Measurements from ENCODE around the gene PRM1. TPM values are rescaled to one million over a fixed set of nuclear protein-coding genes. Genes with fewer than 3 reads are reported as not detected.

Gene PRM1
- total RNA-seq, 1 experiment from 2014 or later: not detected

GRCh38 chr16:11312718-11313492, 31.8 kb upstream of the PRM1 start:
- Histone ChIP-seq H3K23me2 (ENCODE audit: insufficient read length, low read depth, low read length, poor library complexity, severe bottlenecking) (no peaks in the 10 kb centered on the region), H2BK15ac (ENCODE audit: low read depth, low read length) (no peak overlapping the region), H3K4me2 (ENCODE audit: insufficient read depth, insufficient read length, low read length) (peak overlapping the region; percentile 63), H3T11ph (ENCODE audit: low read length) (no peak overlapping the region), H2BK5ac (ENCODE audit: insufficient read length, low read length) (peak overlapping the region; percentile 93), H3K18ac (ENCODE audit: insufficient read length, low read depth, low read length) (peak overlapping the region; percentile 90), H3K79me2 (ENCODE audit: insufficient read depth, low read length) (no peaks in the 10 kb centered on the region), H2BK20ac (ENCODE audit: low read depth, low read length, poor library complexity, severe bottlenecking) (no peak overlapping the region), H3K79me1 (ENCODE audit: insufficient read depth, low read depth, low read length, poor library complexity, severe bottlenecking) (no peaks in the 10 kb centered on the region), H2BK120ac (ENCODE audit: low read depth, low read length, poor library complexity, severe bottlenecking) (no peak overlapping the region), H4K20me1 (ENCODE audit: control insufficient read depth, insufficient read depth, insufficient read length) (no peaks in the 10 kb centered on the region), H3K4ac (ENCODE audit: low read depth, low read length) (no peak overlapping the region), H2AK5ac (ENCODE audit: insufficient read length, low read length) (peak overlapping the region; percentile 57), H2AFZ (ENCODE audit: low read length) (no peak overlapping the region), H3K27ac (ENCODE audit: insufficient read length, low read depth, low read length) (peak overlapping the region; percentile 96), H3K9ac (ENCODE audit: extremely low read depth, insufficient read length, low read length) (peak overlapping the region; percentile 34), H3K9me3 (ENCODE audit: control insufficient read depth, low read depth, low read length) (no peaks in the 10 kb centered on the region), H4K8ac (replicated peaks; ENCODE audit: insufficient read length, low read depth, low read length) (peak overlapping the region; percentile 40), H3K27me3 (ENCODE audit: insufficient read depth, low read length) (no peaks in the 10 kb centered on the region), H4K5ac (ENCODE audit: insufficient read length, low read depth, low read length) (peak overlapping the region; percentile 91), H3K14ac (ENCODE audit: insufficient read depth, low read length) (peak overlapping the region; percentile 78), H2BK12ac (ENCODE audit: insufficient read length, low read depth, low read length) (peak overlapping the region; percentile 47), H3K4me1 (ENCODE audit: insufficient read depth, low read length) (peaks cover 6% of the 10 kb centered on the region; the same call in 1 of the 2 replicates), H4K91ac (ENCODE audit: insufficient read length, low read depth, low read length) (peak overlapping the region; percentile 63), H3K23ac (ENCODE audit: insufficient read length, low read depth, low read length) (no peak overlapping the region), H3K56ac (ENCODE audit: insufficient read length, low read depth, low read length) (no peak overlapping the region)
- Mint-ChIP-seq H3K9me3 (no peaks in the 10 kb centered on the region), H3K27ac (peak overlapping the region; percentile 88 to 98 (median 90)), H3K27me3 (ENCODE audit: low read depth) (no peaks in the 10 kb centered on the region), H3K4me3 (peak overlapping the region; percentile 7 to 41; a peak in 2 of 5 replicates), H3K36me3 (ENCODE audit: insufficient read depth in 1 of 3, low read depth in 3 of 3) (peaks cover 0 to 2% (median 0%) of the 10 kb centered on the region in 3 experiments; a peak in 1 of 7 replicates), H3K4me1 (peaks cover 50 to 55% of the 10 kb centered on the region in 2 experiments)
- peak; percentile 74 for DNase-seq
- WGBS (ENCODE audit: extremely low coverage, insufficient read length, low lambda C conversion rate): no CpG with 5 or more reads among the region's 8 CpGs
- TF ChIP-seq, protein P1, sequence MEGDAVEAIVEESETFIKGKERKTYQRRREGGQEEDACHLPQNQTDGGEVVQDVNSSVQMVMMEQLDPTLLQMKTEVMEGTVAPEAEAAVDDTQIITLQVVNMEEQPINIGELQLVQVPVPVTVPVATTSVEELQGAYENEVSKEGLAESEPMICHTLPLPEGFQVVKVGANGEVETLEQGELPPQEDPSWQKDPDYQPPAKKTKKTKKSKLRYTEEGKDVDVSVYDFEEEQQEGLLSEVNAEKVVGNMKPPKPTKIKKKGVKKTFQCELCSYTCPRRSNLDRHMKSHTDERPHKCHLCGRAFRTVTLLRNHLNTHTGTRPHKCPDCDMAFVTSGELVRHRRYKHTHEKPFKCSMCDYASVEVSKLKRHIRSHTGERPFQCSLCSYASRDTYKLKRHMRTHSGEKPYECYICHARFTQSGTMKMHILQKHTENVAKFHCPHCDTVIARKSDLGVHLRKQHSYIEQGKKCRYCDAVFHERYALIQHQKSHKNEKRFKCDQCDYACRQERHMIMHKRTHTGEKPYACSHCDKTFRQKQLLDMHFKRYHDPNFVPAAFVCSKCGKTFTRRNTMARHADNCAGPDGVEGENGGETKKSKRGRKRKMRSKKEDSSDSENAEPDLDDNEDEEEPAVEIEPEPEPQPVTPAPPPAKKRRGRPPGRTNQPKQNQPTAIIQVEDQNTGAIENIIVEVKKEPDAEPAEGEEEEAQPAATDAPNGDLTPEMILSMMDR (conservative IDR thresholded peaks at IDR 0.05): no peak

All from H9 (cell line).